HG02798 (cell line): ENCODE results near the gene PSMC3IP.
A peak's percentile ranks its signal among the peaks of the same experiment; 100 is the strongest.
"Not testable (repeated sequence)": the region's sequence is repeated elsewhere in the genome, so short reads cannot be mapped to it uniquely, and the experiment has no call there.

ENCODE experiments used
- ATAC-seq: cut with Tn5 transposase; IDR thresholded peaks from one replicate; pipeline ENCODE4 v1.9.1; 2021; ENCODE audit warnings: mild to moderate bottlenecking; ENCODE audit not compliant: unreplicated experiment, poor library complexity

PSMC3IP gene

DNA sequence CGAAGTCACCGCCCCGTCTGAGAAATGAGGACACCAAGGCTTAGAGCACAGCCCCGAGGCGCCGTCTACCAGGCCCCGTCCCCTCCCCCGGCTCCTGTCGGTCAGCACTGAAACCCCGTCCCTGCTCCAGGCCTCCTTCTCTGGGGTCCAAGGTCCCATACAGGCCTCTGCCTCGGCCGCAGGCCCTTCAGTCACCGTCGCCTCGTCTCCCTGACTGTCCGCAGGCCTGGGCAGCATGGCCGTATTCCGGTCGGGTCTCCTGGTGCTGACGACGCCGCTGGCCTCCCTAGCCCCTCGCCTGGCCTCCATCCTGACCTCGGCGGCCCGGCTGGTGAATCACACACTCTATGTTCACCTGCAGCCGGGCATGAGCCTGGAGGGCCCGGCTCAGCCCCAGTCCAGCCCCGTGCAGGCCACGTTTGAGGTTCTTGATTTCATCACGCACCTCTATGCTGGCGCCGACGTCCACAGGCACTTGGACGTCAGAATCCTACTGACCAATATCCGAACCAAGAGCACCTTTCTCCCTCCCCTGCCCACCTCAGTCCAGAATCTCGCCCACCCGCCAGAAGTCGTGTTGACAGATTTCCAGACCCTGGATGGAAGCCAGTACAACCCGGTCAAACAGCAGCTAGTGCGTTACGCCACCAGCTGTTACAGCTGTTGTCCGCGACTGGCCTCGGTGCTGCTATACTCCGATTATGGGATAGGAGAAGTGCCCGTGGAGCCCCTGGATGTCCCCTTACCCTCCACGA is 15.0 kb downstream of the PSMC3IP start:
- ATAC-seq = no peak

DNA sequence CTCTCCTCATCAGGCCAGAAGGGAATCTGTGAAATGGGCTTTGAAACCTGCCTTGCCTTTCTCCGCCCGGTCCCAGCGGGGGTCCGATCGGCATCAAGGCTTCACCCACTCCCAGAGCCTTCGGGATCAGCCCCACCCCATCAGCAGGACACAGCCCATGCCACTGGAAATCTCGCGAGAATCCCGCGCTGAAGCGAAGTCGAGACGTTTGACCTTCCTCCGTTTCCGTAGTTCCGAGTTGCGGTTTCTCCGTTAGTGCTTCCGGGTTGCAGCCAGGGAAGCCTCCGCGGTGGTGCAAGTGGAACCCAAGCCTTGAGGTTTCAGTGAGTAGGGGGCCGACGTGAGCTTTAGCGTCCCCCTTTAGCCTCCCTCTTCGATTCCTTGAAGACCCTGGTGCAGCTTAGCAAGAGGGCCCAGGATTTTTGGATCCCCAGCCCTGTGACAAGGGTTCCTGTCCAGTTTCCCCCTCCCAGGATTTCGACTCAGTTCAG is 15.6 kb downstream of the PSMC3IP start, which contains the start of gene COASY:
TSS of gene COASY (plus strand) at position 252 of the 491 bp plus-strand sequence. CDS start 475 bp downstream, outside the sequence.
- peak; percentile 64 for ATAC-seq

DNA sequence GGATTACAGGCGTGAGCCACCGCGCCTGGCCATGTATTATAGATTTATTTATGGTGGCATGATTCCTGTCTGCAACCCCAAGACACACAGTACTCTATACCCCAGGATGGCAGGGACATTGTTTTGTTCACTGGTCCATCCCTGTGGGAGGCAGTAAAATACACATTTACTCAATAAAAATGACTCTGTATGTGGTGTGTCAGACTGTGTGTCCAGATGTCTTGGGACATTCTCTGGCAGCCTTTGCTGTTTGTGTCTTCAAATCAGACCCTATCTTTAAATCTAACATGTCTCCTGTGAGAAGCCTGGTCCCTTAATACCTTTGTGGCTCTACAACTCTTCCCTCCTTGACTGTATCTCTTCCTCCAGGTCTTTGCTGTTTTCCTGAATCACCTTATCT is 17.3 kb downstream of the PSMC3IP start:
- no peak for ATAC-seq

DNA sequence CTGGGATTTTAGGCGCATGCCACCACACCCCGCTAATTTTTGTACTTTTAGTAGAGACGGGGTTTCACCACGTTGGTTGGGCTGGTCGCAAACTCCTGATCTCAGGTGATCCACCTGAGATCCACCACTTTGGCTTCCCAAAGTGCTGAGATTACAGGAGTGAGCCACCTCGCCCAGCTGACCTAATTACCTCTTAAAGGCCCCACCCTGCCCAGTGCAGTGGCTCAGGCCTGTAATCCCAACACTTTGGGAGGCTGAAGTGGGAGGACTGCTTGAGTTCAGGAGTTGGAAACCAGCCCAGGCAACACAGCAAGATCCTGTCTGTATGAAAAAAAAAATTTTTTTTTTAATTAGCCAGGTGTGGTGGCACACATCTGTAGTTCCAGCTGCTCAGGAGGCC is 18.5 kb downstream of the PSMC3IP start:
- ATAC-seq = no peak

DNA sequence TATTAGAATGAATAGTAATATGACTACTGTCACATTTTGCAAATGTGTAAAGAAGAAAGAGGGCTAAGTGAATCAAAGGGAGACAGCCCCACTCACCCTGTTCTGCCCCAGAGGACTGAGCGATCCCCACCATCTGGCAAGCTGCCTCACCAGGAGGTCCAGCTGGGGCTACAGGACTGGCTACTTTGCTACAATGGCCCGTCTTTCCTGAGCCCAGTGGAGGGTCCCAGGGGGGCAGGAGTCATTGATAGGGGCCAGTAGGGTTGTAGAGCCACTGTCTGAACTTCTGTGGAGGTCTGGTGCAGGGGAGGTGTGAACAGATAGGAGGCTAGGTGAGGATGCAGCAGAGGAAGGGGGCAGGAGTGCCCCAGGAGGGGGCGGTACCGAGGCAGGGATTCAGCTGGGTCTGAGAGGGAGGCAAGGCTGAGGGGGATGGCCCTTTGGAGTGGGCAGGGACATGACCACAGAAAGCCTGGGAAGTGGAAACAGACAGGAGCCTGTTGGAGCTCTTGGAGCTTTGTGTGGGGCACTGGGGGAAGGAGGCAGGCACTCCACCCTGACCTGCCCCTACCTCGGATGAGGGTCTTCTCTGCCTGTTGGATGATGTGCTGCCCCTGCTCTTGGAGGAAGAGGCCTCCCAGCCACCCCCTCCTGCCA is 21.4 kb downstream of the PSMC3IP start:
- not testable (repeated sequence) for ATAC-seq

DNA sequence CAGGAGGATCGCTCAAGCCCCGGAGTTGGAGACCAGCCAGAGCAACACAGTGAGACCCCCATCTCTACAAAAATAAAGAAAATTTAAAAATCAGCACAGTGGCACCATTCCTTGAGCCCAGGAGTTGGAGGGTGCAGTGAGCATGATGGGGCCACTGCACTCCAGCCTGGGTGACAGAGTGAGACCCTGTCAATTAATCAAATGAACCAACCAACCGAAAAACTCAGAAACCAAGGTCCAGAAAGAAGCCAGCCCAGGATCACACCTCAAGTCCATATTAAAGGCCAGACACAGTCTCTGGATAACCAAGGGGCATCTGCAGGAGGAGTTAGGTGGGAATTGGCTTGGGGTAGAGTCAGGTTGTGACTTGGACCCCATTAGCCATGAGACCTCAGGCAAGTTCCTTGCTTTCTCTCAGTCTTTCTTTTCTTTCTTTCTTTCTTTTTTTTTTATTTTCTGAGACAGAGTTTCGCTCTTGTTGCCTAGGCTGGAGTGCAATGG is 22.4 kb downstream of the PSMC3IP start:
- no peak for ATAC-seq

DNA sequence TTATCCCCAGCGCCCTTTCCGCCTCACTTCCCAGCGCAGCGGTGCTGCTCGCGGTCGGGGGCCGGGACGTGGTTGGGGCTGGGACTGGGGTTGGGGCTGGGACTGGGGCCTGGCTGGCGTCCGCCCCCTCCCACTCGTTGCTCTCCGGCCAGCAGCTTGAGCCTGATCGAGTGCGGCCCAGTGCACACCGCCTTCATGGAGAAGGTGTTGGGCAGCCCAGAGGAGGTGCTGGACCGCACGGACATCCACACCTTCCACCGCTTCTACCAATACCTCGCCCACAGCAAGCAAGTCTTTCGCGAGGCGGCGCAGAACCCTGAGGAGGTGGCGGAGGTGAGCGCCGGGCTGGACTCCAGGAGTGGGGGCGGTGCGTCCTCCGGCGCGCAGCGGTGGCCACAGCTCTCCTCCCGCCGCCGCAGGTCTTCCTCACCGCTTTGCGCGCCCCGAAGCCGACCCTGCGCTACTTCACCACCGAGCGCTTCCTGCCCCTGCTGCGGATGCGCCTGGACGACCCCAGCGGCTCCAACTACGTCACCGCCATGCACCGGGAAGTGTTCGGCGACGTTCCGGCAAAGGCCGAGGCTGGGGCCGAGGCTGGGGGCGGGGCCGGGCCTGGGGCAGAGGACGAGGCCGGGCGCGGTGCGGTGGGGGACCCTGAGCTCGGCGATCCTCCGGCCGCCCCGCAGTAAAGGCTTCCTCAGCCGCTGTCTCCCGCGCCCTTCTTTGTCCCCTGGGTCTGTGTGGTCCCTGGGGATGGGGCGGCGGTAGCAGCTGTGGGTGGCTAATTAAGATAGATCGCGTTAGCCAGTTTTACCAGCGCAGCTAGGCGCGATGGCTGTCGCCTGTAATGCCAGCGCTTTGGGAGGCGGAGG is 23.0 kb downstream of the PSMC3IP start:
- ATAC-seq = peak; percentile 81

DNA sequence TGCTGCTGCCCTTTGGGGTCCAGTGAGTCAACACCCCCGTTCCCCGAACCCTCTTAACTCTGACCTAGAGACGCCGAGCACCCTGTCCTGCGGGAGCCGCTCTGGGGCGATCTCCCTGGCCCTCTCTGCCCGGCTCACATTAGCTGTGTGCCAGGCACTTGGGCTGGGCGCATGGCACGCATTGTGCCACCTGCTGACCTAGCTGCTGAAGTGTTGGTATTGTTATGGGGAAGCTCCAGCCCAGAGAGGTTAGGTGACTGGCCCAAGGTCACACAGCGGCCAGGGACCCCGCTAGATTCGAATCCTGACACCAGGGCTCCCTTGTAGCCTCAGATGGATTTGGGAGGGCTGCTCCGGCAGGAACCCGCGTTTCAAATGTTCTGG is 23.7 kb downstream of the PSMC3IP start:
- no peak for ATAC-seq

DNA sequence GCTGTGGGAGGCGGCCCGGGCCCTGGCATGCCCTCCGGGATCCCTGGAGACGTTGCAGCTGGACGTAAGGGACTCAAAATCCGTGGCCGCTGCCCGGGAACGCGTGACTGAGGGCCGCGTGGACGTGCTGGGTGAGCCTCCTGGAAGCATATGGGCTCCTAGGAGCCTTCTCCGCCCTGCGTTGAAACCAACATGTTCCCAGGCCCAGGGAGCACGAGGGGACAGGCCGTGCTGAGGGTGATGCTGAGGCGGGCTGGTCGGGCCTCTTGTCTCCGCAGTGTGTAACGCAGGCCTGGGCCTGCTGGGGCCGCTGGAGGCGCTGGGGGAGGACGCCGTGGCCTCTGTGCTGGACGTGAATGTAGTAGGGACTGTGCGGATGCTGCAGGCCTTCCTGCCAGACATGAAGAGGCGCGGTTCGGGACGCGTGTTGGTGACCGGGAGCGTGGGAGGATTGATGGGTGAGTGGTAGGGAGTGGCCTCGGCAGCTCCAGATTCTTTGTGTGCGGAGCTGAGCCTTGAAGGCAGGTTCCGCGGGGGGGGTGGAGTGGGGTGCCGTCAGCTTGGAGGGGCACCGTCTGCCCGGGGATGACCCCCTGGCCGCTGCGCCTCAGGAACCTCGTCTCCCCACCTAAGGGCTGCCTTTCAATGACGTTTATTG is 24.2 kb downstream of the PSMC3IP start:
- no peak for ATAC-seq

DNA sequence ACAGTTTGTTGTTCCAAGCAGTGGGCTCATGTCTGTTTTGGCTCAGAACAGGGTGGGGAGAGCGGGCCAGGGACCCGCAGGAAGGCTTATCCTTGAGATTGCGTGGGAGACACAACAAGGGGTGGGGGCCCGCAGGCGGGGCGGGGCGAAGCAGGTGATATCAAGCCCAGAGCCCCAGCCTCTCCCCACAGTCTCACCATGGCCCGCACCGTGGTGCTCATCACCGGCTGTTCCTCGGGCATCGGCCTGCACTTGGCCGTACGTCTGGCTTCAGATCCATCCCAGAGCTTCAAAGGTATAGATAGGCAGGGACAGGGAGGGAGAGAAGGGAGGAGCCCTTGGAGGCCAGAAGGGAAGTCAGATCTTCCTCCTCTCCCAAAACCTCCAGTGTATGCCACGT is 24.8 kb downstream of the PSMC3IP start, which contains the start of gene HSD17B1:
TSS of gene HSD17B1 (plus strand) at position 188 of the 400 bp plus-strand sequence. CDS start at position 199, 11 bp downstream.
- not testable (repeated sequence) for ATAC-seq

DNA sequence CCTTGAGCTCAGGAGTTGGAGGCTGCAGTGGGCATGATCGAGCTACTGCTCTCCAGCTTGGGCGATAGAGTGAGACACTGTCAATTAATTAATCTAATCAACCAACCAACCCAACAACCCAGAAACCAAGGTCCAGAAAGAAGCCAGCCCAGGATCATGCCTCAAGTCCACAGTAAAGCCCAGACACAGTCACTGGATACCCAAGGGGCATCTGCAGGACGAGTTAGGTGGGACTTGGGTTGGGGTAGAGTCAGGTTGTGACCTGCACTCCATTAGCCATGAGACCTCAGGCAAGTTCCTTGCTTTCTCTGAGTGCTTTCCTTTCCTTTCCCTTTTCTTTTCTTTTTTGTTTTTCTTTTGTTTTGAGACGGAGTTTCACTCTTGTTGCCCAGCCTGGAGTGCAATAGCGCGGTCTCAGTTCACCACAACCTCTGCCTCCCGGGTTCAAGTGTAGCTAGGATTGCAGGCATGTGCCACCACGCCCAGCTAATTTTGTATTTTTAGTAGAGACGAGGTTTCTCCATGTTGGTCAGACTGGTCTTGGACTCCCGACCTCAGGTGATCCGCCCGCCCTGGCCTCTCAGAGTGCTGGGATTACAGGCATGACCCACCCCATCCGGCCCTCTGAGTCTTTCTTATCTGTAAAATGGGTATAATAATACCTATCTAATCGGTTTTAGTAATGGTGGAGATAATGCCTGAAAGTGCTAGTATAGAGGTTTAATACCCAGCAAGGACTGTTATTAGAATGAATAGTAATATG is 28.4 kb downstream of the PSMC3IP start:
- ATAC-seq = no peak

DNA sequence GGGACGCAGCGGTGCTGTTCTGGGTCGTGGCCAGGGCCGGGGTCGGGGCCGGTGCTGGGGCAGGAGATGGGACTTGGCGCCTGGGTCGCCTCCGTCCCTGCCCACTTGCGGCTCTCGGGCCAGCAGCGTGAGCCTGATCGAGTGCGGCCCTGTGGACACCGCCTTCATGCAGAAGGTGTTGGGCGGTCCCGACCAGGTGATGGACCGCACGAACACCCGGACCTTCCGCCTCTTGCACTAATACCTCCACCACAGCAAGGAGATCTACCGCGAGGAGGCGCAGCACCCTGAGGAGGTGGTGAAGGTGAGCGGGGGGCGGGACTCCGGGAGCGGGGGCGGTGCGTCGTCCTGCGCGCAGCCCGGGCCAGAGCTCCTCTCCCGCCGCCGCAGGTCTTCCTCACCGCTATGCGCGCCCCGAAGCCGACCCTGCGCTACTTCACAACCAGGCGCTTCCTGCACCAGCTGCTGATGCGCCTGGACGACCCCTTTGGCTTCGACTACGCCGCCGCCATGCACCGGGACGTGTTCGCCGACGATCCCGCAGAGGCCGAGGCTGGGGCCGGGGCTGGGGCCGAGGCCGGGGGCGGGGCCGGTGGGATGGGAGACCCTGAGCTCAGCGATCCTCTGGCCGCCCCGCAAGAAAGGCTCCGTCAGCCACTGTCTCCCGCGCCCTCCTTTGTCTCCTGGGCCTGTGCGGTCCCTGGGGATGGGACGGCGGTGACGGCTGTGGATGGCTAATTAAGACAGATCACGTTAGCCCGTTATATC is 29.3 kb downstream of the PSMC3IP start:
- no peak for ATAC-seq

DNA sequence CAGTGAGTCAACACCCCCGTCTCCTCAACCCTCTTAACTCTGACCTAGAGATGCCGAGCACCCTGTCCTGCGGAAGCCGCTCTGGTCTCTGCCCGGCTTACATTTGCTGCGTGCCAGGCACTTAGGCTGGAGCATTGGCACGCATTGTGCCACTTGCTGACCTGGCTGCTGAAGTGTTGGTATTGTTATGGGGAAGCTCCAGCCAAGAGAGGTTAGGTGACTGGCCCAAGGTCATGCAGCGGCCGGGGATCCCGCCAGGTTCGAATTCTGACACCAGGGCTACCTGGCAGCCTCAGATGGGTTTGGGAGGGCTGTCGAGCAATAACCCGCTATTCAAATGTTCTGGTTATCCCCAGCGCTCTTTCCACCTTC is 29.8 kb downstream of the PSMC3IP start:
- no peak for ATAC-seq

DNA sequence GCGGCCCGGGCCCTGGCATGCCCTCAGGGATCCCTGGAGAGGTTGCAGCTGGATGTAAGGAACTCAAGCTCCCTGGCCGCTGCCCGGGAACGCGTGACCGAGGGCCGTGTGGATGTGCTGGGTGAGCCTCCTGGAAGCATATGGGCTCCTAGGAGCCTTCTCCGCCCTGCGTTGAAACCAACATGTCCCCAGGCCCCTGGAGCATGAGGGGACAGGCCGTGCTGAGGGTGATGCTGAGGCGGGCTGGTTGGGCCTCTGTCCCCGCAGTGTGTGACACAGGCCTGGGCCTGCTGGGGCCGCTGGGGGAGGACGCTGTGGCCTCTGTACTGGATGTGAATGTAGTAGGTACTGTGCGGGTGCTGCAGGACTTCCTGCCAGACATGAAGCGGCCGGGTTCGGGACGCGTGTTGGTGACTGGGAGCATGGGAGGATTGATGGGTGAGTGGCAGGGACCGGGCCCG is 30.5 kb downstream of the PSMC3IP start:
- no peak for ATAC-seq

DNA sequence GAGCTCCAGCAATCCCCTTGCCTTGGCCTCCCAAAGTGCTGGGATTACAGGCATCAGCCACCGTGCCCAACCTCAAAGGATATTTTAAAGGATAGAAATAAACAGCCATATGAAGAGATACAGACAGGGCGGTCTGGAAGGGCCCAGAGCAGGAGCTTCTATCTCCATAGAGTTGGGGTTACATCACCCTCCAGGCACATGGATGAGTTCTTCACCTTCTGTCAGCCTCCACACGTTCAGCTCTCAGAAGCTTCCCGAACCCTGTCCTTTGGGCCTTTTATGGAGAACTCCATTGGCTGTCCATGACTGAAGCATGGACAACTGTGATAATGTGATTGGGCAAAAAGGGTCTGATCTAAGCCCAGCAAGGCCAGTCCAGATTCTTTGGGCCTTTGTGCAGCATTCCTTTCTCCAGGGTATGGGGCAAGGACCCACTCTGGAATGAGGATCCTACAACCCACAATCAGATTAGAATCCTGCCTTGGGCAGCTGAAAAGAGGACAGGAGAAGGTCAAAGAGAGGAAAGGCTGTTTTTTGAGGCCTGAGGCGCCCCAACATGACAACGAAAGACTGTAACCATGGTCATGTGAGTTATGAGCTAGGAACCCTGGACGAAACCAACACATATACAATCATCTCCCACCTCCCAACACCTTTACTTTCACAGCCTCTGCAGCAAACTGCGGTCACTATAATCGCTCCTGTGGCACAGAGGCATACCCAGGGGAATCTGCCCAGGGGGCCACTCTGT is 31.6 kb downstream of the PSMC3IP start:
- not testable (repeated sequence) for ATAC-seq

DNA sequence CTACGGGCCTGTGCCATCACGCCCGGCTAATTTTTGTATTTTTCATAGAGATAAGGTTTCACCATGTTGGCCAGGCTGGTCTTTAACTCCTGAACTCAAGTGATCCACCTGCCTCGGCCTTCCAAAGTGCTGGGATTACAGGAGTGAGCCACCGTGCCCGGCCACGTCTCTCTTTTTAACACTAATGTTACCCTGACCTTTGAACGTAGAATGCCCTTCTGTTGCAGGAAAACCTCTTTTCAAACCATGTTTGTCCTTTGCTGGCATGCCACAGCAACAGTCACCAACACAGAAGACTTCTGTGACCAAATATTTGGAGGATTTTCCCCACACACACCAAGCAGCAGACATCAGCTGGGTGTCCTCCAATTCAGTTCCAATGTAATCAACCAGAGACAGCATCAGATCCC is 32.6 kb downstream of the PSMC3IP start:
- ATAC-seq = no peak

DNA sequence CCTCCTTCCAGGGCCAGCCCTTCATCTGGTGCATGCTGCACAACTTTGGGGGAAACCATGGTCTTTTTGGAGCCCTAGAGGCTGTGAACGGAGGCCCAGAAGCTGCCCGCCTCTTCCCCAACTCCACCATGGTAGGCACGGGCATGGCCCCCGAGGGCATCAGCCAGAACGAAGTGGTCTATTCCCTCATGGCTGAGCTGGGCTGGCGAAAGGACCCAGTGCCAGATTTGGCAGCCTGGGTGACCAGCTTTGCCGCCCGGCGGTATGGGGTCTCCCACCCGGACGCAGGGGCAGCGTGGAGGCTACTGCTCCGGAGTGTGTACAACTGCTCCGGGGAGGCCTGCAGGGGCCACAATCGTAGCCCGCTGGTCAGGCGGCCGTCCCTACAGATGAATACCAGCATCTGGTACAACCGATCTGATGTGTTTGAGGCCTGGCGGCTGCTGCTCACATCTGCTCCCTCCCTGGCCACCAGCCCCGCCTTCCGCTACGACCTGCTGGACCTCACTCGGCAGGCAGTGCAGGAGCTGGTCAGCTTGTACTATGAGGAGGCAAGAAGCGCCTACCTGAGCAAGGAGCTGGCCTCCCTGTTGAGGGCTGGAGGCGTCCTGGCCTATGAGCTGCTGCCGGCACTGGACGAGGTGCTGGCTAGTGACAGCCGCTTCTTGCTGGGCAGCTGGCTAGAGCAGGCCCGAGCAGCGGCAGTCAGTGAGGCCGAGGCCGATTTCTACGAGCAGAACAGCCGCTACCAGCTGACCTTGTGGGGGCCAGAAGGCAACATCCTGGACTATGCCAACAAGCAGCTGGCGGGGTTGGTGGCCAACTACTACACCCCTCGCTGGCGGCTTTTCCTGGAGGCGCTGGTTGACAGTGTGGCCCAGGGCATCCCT is 34.1 kb downstream of the PSMC3IP start:
- ATAC-seq = no peak
